Neuronal stem cell (in vitro differentiated cells): ENCODE data around the gene THEMIS2.
A peak's percentile ranks its signal among the peaks of the same experiment; 100 is the strongest.

Experiments used
- DNase-seq: peaks from one replicate; pipeline ENCODE4 v3.0.0-alpha.2; 2013; ENCODE audit warnings: low spot score
- H2AFZ ChIP-seq: one replicate; pipeline ENCODE4 v1.6.1; 2013; ENCODE audit warnings: mild to moderate bottlenecking, low read length, inconsistent platforms
- H2AK5ac ChIP-seq: 2 replicates; pipeline ENCODE4 v1.6.1; 2013; ENCODE audit warnings: low read depth, mild to moderate bottlenecking, inconsistent platforms, low read length, moderate library complexity, mixed read lengths
- H2BK120ac ChIP-seq: 2 replicates; pipeline ENCODE4 v1.6.1; 2013; ENCODE audit warnings: low read depth, mild to moderate bottlenecking, inconsistent platforms, low read length, moderate library complexity, mixed read lengths
- H2BK12ac ChIP-seq: one replicate; pipeline ENCODE4 v1.6.1; 2013; ENCODE audit warnings: low read length, inconsistent platforms
- H2BK15ac ChIP-seq: 2 replicates; pipeline ENCODE4 v1.6.1; 2013; ENCODE audit warnings: mild to moderate bottlenecking, low read length, inconsistent platforms, mixed read lengths
- H2BK5ac ChIP-seq: one replicate; pipeline ENCODE4 v1.6.1; 2013; ENCODE audit warnings: inconsistent platforms, mild to moderate bottlenecking, low read length, moderate library complexity
- H3K14ac ChIP-seq: one replicate; pipeline ENCODE4 v1.6.1; 2013; ENCODE audit warnings: low read length, inconsistent platforms
- H3K18ac ChIP-seq: 2 replicates; pipeline ENCODE4 v1.6.1; 2013; ENCODE audit warnings: low read length, inconsistent platforms
- H3K23ac ChIP-seq: 2 replicates; pipeline ENCODE4 v1.6.1; 2013; ENCODE audit warnings: low read depth, mild to moderate bottlenecking, mixed read lengths, low read length, inconsistent platforms; ENCODE audit not compliant: poor library complexity
- H3K27ac ChIP-seq: replicated peaks from 3 replicates; pipeline ENCODE4 v1.5.1; 2013; ENCODE audit warnings: low read length, inconsistent platforms
- H3K27me3 ChIP-seq, 3 experiments: 2 replicates each; pipeline ENCODE4 v1.6.1; 2013; ENCODE audit warnings: low read length in 3 of 3, mild to moderate bottlenecking in 2 of 3, inconsistent platforms in 1 of 3, low read depth in 1 of 3, mixed read lengths in 1 of 3, moderate library complexity in 1 of 3; ENCODE audit not compliant: control insufficient read depth in 3 of 3, insufficient read depth in 3 of 3
- H3K36me3 ChIP-seq, 2 donors: replicated peaks in 1 of 2; 2 replicates each; pipeline ENCODE4 v1.6.1; 2013; ENCODE audit warnings: low read length in 2 of 2; ENCODE audit not compliant: control insufficient read depth in 2 of 2, insufficient read depth in 2 of 2
- H3K4ac ChIP-seq: 2 replicates; pipeline ENCODE4 v1.6.1; 2013; ENCODE audit warnings: inconsistent platforms, mild to moderate bottlenecking, low read length, moderate library complexity
- H3K4me1 ChIP-seq, 2 donors: 1 replicate in 1 of 2; 2 replicates in 1 of 2; pipeline ENCODE4 v1.6.1; 2013; ENCODE audit warnings: low read length in 2 of 2, low read depth in 1 of 2; ENCODE audit not compliant: control insufficient read depth in 2 of 2, insufficient read depth in 1 of 2
- H3K4me2 ChIP-seq: one replicate; pipeline ENCODE4 v1.6.1; 2013; ENCODE audit warnings: mild to moderate bottlenecking, low read length, inconsistent platforms; ENCODE audit not compliant: insufficient read depth, poor library complexity, severe bottlenecking
- H3K4me3 ChIP-seq, 2 donors: 2 replicates each; pipeline ENCODE4 v1.5.1; 2013; ENCODE audit warnings: low read length in 2 of 2, mild to moderate bottlenecking in 2 of 2, inconsistent platforms in 1 of 2, moderate library complexity in 1 of 2
- H3K79me1 ChIP-seq: one replicate; pipeline ENCODE4 v1.6.1; 2013; ENCODE audit warnings: low read depth, mild to moderate bottlenecking, inconsistent platforms, low read length, moderate library complexity
- H3K9ac ChIP-seq: one replicate; pipeline ENCODE4 v1.6.1; 2013; ENCODE audit warnings: mild to moderate bottlenecking, low read depth, low read length, inconsistent platforms; ENCODE audit not compliant: poor library complexity
- H3K9me3 ChIP-seq, 2 donors: replicated peaks in 1 of 2; 2 replicates each; pipeline versions ENCODE3 to v1.6.1; 2013; ENCODE audit warnings: low read length in 2 of 2, mild to moderate bottlenecking in 2 of 2, inconsistent platforms in 1 of 2, low read depth in 1 of 2, mixed read lengths in 1 of 2, moderate library complexity in 1 of 2; ENCODE audit not compliant: control insufficient read depth in 2 of 2, insufficient read depth in 1 of 2
- H4K8ac ChIP-seq: one replicate; pipeline ENCODE4 v1.6.1; 2013; ENCODE audit warnings: low read depth, mild to moderate bottlenecking, inconsistent platforms, low read length, moderate library complexity
- H4K91ac ChIP-seq: one replicate; pipeline ENCODE4 v1.6.1; 2013; ENCODE audit warnings: low read length, low read depth, mild to moderate bottlenecking, inconsistent platforms; ENCODE audit not compliant: poor library complexity
- WGBS, 2 donors: extraction: QIAGEN DNeasy Blood & Tissue Kit; methylation state at CpG; one replicate each; pipeline ENCODE4 v1.1.7; 2013; ENCODE audit warnings: missing lambda C conversion rate in 2 of 2, mixed read lengths in 1 of 2; ENCODE audit not compliant: insufficient read length in 2 of 2, insufficient replicate concordance in 1 of 2; ENCODE audit errors: extremely low coverage in 2 of 2; 5-methylcytosine and 5-hydroxymethylcytosine counted together

The THEMIS2 gene

GRCh38 chr1:27878787-27879335 lies 6.5 kb downstream of the THEMIS2 start:
- no peak overlapping the region for H3K4me2 ChIP-seq
- no peak overlapping the region for H2BK15ac ChIP-seq
- peak overlapping the region; percentile 46 for H2AFZ ChIP-seq
- no peak overlapping the region for H2BK5ac ChIP-seq
- no peak overlapping the region for H3K9ac ChIP-seq
- H3K4me1 ChIP-seq = no peaks in the 10 kb centered on the region
- no peak overlapping the region for H3K4me3 ChIP-seq
- H3K36me3 ChIP-seq = peaks cover 0 to 10% of the 10 kb centered on the region in 2 donors
- H3K14ac ChIP-seq = no peak overlapping the region
- H2BK120ac ChIP-seq = no peak overlapping the region
- no peak overlapping the region for H3K23ac ChIP-seq
- H3K27ac ChIP-seq = no peak overlapping the region
- H4K8ac ChIP-seq = no peak overlapping the region
- H3K4ac ChIP-seq = no peak overlapping the region
- H3K9me3 ChIP-seq = no peaks in the 10 kb centered on the region
- no CpG with 5 or more reads among the region's 8 CpGs for WGBS, 2 donors
- no peak overlapping the region for H4K91ac ChIP-seq
- H3K79me1 ChIP-seq = no peaks in the 10 kb centered on the region
- DNase-seq = no peak
- H2BK12ac ChIP-seq = no peak overlapping the region
- no peak overlapping the region for H3K18ac ChIP-seq
- no peaks in the 10 kb centered on the region for H3K27me3 ChIP-seq
- H2AK5ac ChIP-seq = no peak overlapping the region

GRCh38 chr1:27879374-27880082 lies 7.2 kb downstream of the THEMIS2 start:
- no peak overlapping the region for H3K4ac ChIP-seq
- H2AK5ac ChIP-seq = peak overlapping the region; percentile 74
- peak overlapping the region; percentile 46 for H2AFZ ChIP-seq
- no peak overlapping the region for H3K4me2 ChIP-seq
- no peaks in the 10 kb centered on the region for H3K79me1 ChIP-seq
- peak overlapping the region; percentile 21 for H4K8ac ChIP-seq
- H2BK120ac ChIP-seq = no peak overlapping the region
- no peak overlapping the region for H2BK12ac ChIP-seq
- no peak overlapping the region for H3K9ac ChIP-seq
- no peaks in the 10 kb centered on the region for H3K27me3 ChIP-seq
- no peak overlapping the region for H3K14ac ChIP-seq
- no peaks in the 10 kb centered on the region for H3K9me3 ChIP-seq
- no peak overlapping the region for H2BK15ac ChIP-seq
- H4K91ac ChIP-seq = no peak overlapping the region
- H3K27ac ChIP-seq = no peak overlapping the region
- no peaks in the 10 kb centered on the region for H3K4me1 ChIP-seq
- peak overlapping the region; percentile 27 for H3K18ac ChIP-seq
- peak overlapping the region; percentile 75 for H2BK5ac ChIP-seq
- no CpG with 5 or more reads among the region's 10 CpGs for WGBS, 2 donors
- DNase-seq = no peak
- no peak overlapping the region for H3K23ac ChIP-seq
- H3K36me3 ChIP-seq = peaks cover 2 to 17% of the 10 kb centered on the region in 2 donors
- no peak overlapping the region for H3K4me3 ChIP-seq

- H2AFZ ChIP-seq = no peak overlapping the region
- no peak overlapping the region for H2BK15ac ChIP-seq
- peak overlapping the region in 1 of 2 donors; percentile 44 for H3K4me3 ChIP-seq
- no peak for DNase-seq
- H3K4ac ChIP-seq = no peak overlapping the region
- H2BK5ac ChIP-seq = no peak overlapping the region
- no peak overlapping the region for H4K91ac ChIP-seq
- no CpG with 5 or more reads among the region's 6 CpGs for WGBS, 2 donors
- H3K79me1 ChIP-seq = no peaks in the 10 kb centered on the region
- H3K4me2 ChIP-seq = no peak overlapping the region
- H3K9me3 ChIP-seq = no peaks in the 10 kb centered on the region
- no peak overlapping the region for H3K23ac ChIP-seq
- H3K36me3 ChIP-seq = peaks cover 5 to 30% of the 10 kb centered on the region in 2 donors
- H4K8ac ChIP-seq = no peak overlapping the region
- H3K27ac ChIP-seq = no peak overlapping the region
- H3K14ac ChIP-seq = no peak overlapping the region
- no peak overlapping the region for H3K9ac ChIP-seq
- no peak overlapping the region for H3K18ac ChIP-seq
- no peaks in the 10 kb centered on the region for H3K27me3 ChIP-seq
- no peak overlapping the region for H2BK120ac ChIP-seq
- no peak overlapping the region for H2BK12ac ChIP-seq
- H2AK5ac ChIP-seq = no peak overlapping the region
- H3K4me1 ChIP-seq = no peaks in the 10 kb centered on the region
Observed at GRCh38 chr1:27882543-27882903, 10.2 kb downstream of the THEMIS2 start.

- Histone ChIP-seq H2BK15ac (no peak overlapping the region), H4K91ac (no peak overlapping the region), H3K4me3 (no peak overlapping the region), H4K8ac (no peak overlapping the region), H2BK5ac (no peak overlapping the region), H3K4ac (no peak overlapping the region), H2AFZ (no peak overlapping the region), H3K14ac (no peak overlapping the region), H3K9ac (no peak overlapping the region), H3K23ac (no peak overlapping the region), H3K36me3 (peaks cover 5 to 32% of the 10 kb centered on the region in 2 donors), H3K18ac (no peak overlapping the region), H2BK12ac (no peak overlapping the region), H3K4me1 (no peaks in the 10 kb centered on the region), H3K27me3 (no peaks in the 10 kb centered on the region), H3K79me1 (no peaks in the 10 kb centered on the region), H2BK120ac (no peak overlapping the region), H3K4me2 (no peak overlapping the region), H3K27ac (no peak overlapping the region), H3K9me3 (no peaks in the 10 kb centered on the region), H2AK5ac (no peak overlapping the region)
- no CpG with 5 or more reads among the region's 13 CpGs for WGBS, 2 donors
- no peak for DNase-seq
Observed at GRCh38 chr1:27883536-27883935, 11.2 kb downstream of the THEMIS2 start.
